Measurements from ENCODE around the gene RHEB.

DNA sequence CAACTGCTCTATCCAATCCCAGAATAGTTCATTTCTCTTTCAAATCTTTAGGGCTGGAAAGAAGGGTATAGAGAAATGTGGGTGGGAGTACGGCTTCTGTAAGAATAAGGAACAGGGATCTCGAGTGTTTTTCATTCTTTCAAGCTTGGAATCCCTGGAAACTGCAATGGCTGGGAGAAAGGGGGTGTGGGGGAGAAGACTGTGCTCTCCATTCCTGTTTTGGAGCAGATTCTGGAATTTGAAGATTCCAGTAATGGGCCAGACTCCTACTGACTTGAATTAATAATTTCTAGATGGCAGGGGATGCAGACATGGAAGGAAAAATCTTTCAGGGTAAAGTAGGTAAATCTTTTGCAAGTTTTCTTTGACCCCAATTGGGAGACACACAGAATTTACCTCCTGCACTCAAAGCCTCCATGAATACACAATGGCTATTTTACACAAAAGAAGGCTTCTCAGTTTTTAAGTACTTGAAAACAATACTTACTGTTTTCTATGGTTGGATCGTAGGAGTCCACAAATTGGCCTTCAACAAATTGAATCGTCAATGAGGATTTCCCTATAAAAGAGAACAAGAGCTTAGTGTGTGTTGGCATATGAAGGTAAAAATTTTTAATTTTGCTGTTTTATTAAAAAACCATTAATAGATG, 29.1 kb downstream of the RHEB start:
- TF ChIP-seq, protein P1, sequence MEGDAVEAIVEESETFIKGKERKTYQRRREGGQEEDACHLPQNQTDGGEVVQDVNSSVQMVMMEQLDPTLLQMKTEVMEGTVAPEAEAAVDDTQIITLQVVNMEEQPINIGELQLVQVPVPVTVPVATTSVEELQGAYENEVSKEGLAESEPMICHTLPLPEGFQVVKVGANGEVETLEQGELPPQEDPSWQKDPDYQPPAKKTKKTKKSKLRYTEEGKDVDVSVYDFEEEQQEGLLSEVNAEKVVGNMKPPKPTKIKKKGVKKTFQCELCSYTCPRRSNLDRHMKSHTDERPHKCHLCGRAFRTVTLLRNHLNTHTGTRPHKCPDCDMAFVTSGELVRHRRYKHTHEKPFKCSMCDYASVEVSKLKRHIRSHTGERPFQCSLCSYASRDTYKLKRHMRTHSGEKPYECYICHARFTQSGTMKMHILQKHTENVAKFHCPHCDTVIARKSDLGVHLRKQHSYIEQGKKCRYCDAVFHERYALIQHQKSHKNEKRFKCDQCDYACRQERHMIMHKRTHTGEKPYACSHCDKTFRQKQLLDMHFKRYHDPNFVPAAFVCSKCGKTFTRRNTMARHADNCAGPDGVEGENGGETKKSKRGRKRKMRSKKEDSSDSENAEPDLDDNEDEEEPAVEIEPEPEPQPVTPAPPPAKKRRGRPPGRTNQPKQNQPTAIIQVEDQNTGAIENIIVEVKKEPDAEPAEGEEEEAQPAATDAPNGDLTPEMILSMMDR (conservative IDR thresholded peaks at IDR 0.05; ENCODE audit: low read depth, low read length): no peak
- TF ChIP-seq MXI1 (IDR thresholded peaks at IDR 0.05; ENCODE audit: borderline replicate concordance, low read depth, low read length) (no peak), RCOR1 (IDR thresholded peaks at IDR 0.05; ENCODE audit: insufficient replicate concordance, low read length) (no peak), NFE2L2 (IDR thresholded peaks at IDR 0.05; ENCODE audit: low read depth, low read length) (no peak), FOS (IDR thresholded peaks at IDR 0.05; ENCODE audit: low read depth, low read length) (no peak)
